Fibroblast of lung (primary cell): Measurements from ENCODE around the gene TNIP2. TPM values are rescaled to one million over a fixed set of nuclear protein-coding genes. Genes with fewer than 3 reads are reported as not detected.

ENCODE experiments used
- DNase-seq, 2 donors: peaks; one replicate each; pipeline versions ENCODE4 v3.0.0 to v3.0.0-alpha.2; 2010; ENCODE audit warnings: low read depth in 2 of 2
- H2AFZ ChIP-seq: 2 replicates; pipeline ENCODE4 v1.5.1; 2012; ENCODE audit warnings: low read length, control low read depth, inconsistent platforms
- H3K27ac ChIP-seq: 2 replicates; pipeline ENCODE4 v1.5.1; 2011; ENCODE audit warnings: low read length, control low read depth; ENCODE audit not compliant: insufficient read depth
- H3K27me3 ChIP-seq: 2 replicates; pipeline ENCODE4 v1.5.1; 2011; ENCODE audit warnings: mild to moderate bottlenecking, low read length; ENCODE audit not compliant: control insufficient read depth, insufficient read depth
- H3K36me3 ChIP-seq: 2 replicates; pipeline ENCODE4 v1.5.1; 2011; ENCODE audit warnings: low read length; ENCODE audit not compliant: control insufficient read depth, insufficient read depth
- H3K4me1 ChIP-seq: 2 replicates; pipeline ENCODE4 v1.5.1; 2011; ENCODE audit warnings: low read length; ENCODE audit not compliant: control insufficient read depth, insufficient read depth; ENCODE audit errors: extremely low read depth
- H3K4me2 ChIP-seq: 2 replicates; pipeline ENCODE4 v1.5.1; 2011; ENCODE audit warnings: low read length, control low read depth; ENCODE audit not compliant: insufficient read depth; ENCODE audit errors: extremely low read depth
- H3K4me3 ChIP-seq, 4 experiments: fragments of 200-600 bp in 1 of 4; sonication (generic) in 1 of 4; replicated peaks in 1 of 4; 2 replicates each; pipeline ENCODE4 v1.5.1; 2011 to 2016; ENCODE audit warnings: low read length in 4 of 4, low read depth in 3 of 4, mild to moderate bottlenecking in 3 of 4, control low read depth in 2 of 4, inconsistent platforms in 1 of 4, mixed read lengths in 1 of 4; ENCODE audit not compliant: insufficient read depth in 1 of 4; ENCODE audit errors: control extremely low read depth in 1 of 4
- H3K79me2 ChIP-seq: 2 replicates; pipeline ENCODE4 v1.5.1; 2012; ENCODE audit warnings: mild to moderate bottlenecking, low read length, inconsistent platforms; ENCODE audit not compliant: control insufficient read depth, insufficient read depth
- H3K9ac ChIP-seq: 2 replicates; pipeline ENCODE4 v1.5.1; 2011; ENCODE audit warnings: mild to moderate bottlenecking, low read length, control low read depth; ENCODE audit not compliant: insufficient read depth
- H3K9me3 ChIP-seq: 2 replicates; pipeline ENCODE4 v1.5.1; 2012; ENCODE audit warnings: low read depth, low read length; ENCODE audit not compliant: control insufficient read depth, insufficient read depth
- H4K20me1 ChIP-seq: 2 replicates; pipeline ENCODE4 v1.5.1; 2011; ENCODE audit warnings: low read length; ENCODE audit not compliant: control insufficient read depth, insufficient read depth; ENCODE audit errors: extremely low read depth
- CTCF ChIP-seq, 2 donors: IDR thresholded peaks in 1 of 2; conservative IDR thresholded peaks in 1 of 2; 1 replicate in 1 of 2; 2 replicates in 1 of 2; pipeline ENCODE4 v1.5.1; 2011 to 2012; ENCODE audit warnings: low read length in 2 of 2, control low read depth in 1 of 2, inconsistent platforms in 1 of 2, low read depth in 1 of 2, mild to moderate bottlenecking in 1 of 2
- EZH2 ChIP-seq: IDR thresholded peaks from 2 replicates; pipeline ENCODE4 v1.5.1; 2012; ENCODE audit warnings: low read length, control low read depth, mild to moderate bottlenecking; ENCODE audit errors: missing control alignments
- polyA plus RNA-seq, 2 donors: library from polyadenylated mRNA; depleted of rRNA in 1 of 2; stranded (reverse) in 1 of 2; unstranded in 1 of 2; fragments of >200 nt; gene quantifications; 2 replicates each; pipeline ENCODE4 v1.2.1, GENCODE V29; 2011 to 2012; ENCODE audit warnings: missing spikeins in 1 of 2
- total RNA-seq: library from RNA; depleted of rRNA; stranded (reverse); fragments of >200 nt; gene quantifications from 2 replicates; pipeline ENCODE4 v1.2.1, GENCODE V29; 2014

The TNIP2 gene
- total and polyA plus RNA-seq, 2 donors (not counting 1 experiment from before 2014, with no cell fraction given), result 21.8 to 56.5 TPM

- no peaks in the 10 kb centered on the region for H3K27me3 ChIP-seq
- TF ChIP-seq EZH2 (no peak), CTCF (conservative IDR thresholded peaks at IDR 0.05 in 1 of 2, IDR thresholded peaks at IDR 0.05 in 1 of 2; ENCODE audit: low read depth in 1 of 2, low read length in 2 of 2) (no peak)
- H4K20me1 ChIP-seq, result no peaks in the 10 kb centered on the region
- DNase-seq, result no peak
- peak overlapping the region; percentile 11 for H2AFZ ChIP-seq
- H3K4me3 ChIP-seq, result no peak overlapping the region
- no peaks in the 10 kb centered on the region for H3K36me3 ChIP-seq
- H3K4me2 ChIP-seq, result no peak overlapping the region
- no peak overlapping the region for H3K9ac ChIP-seq
- no peaks in the 10 kb centered on the region for H3K79me2 ChIP-seq
- H3K9me3 ChIP-seq, result no peaks in the 10 kb centered on the region
- H3K27ac ChIP-seq, result no peak overlapping the region
- H3K4me1 ChIP-seq, result no peaks in the 10 kb centered on the region
Observed at GRCh38 chr4:2768921-2769336, 12.8 kb upstream of the TNIP2 start.

- Histone ChIP-seq H2AFZ (no peak overlapping the region), H3K9me3 (no peaks in the 10 kb centered on the region), H3K4me2 (no peak overlapping the region), H4K20me1 (no peaks in the 10 kb centered on the region), H3K79me2 (no peaks in the 10 kb centered on the region), H3K4me1 (peaks cover 3% of the 10 kb centered on the region), H3K9ac (no peak overlapping the region), H3K27ac (no peak overlapping the region), H3K36me3 (no peaks in the 10 kb centered on the region), H3K27me3 (no peaks in the 10 kb centered on the region), H3K4me3 (no peak overlapping the region)
- no peak for DNase-seq
- TF ChIP-seq EZH2 (no peak), CTCF (conservative IDR thresholded peaks at IDR 0.05 in 1 of 2, IDR thresholded peaks at IDR 0.05 in 1 of 2; ENCODE audit: low read depth in 1 of 2, low read length in 2 of 2) (no peak)
Observed at GRCh38 chr4:2768124-2768523, 12.0 kb upstream of the TNIP2 start.

GRCh38 chr4:2767705-2768074 lies 11.6 kb upstream of the TNIP2 start:
- Histone ChIP-seq H3K36me3 (no peaks in the 10 kb centered on the region), H2AFZ (no peak overlapping the region), H3K79me2 (no peaks in the 10 kb centered on the region), H3K27ac (no peak overlapping the region), H3K4me3 (no peak overlapping the region), H3K4me1 (peaks cover 3% of the 10 kb centered on the region), H4K20me1 (no peaks in the 10 kb centered on the region), H3K9me3 (no peaks in the 10 kb centered on the region), H3K9ac (no peak overlapping the region), H3K27me3 (no peaks in the 10 kb centered on the region), H3K4me2 (no peak overlapping the region)
- DNase-seq, result no peak
- TF ChIP-seq EZH2 (no peak), CTCF (conservative IDR thresholded peaks at IDR 0.05 in 1 of 2, IDR thresholded peaks at IDR 0.05 in 1 of 2; ENCODE audit: low read depth in 1 of 2, low read length in 2 of 2) (no peak)
